ENCODE measurements around the gene CHD1L.
"Not testable (repeated sequence)": the region's sequence is repeated elsewhere in the genome, so short reads cannot be mapped to it uniquely, and the experiment has no call there.

CHD1L gene

GRCh38 chr1:147235822-147236221, 6.7 kb upstream of the CHD1L start:
- DNase-seq = no peak

- DNase-seq = no peak
These were observed 6.0 kb upstream of the CHD1L start for GRCh38 chr1:147236448-147236847.

GRCh38 chr1:147236959-147237791, 5.3 kb upstream of the CHD1L start:
- no peak for DNase-seq

- DNase-seq = no peak
These were observed 4.2 kb upstream of the CHD1L start for GRCh38 chr1:147238053-147238902.

DNA sequence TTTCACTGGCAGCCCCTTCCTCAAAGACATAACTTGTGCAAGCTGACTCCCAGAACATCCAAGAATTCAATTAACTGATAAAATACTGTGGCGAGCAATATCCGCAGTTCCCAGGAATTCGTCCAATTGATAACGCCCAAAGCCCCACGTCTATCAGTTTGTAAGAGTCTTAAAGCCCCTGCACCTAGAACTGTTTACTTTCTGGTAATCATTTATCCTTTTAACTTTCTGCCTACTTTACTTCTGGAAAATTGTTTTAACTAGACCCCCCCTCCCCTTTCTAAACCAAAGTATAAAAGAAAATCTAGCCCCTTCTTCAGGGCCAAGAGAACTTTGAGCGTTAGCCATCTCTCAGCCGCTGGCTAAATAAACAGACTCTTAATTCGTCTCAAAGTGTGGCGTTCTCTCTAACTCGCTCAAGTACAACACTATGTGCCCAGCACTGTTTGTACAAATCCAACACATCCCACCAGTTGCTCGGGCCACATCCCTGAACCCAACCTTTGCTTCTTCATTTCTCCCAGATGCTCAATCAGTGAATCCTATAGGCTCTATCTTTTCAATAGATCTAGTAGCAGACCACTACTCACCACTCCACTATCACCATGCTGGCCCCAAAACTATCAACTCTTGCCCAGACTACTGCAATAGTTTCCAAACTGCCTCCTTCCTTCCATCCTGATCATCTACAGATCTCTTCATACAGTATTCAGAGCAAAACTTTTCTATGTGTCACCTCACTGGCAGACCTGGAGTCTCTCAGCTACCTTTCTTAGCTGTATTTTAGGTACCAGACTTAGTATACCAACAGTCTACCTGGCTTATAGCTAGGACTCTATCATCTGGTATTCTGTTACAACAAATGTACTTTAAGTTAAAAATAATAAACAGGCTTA, 3.3 kb upstream of the CHD1L start:
- no peak for DNase-seq

DNA sequence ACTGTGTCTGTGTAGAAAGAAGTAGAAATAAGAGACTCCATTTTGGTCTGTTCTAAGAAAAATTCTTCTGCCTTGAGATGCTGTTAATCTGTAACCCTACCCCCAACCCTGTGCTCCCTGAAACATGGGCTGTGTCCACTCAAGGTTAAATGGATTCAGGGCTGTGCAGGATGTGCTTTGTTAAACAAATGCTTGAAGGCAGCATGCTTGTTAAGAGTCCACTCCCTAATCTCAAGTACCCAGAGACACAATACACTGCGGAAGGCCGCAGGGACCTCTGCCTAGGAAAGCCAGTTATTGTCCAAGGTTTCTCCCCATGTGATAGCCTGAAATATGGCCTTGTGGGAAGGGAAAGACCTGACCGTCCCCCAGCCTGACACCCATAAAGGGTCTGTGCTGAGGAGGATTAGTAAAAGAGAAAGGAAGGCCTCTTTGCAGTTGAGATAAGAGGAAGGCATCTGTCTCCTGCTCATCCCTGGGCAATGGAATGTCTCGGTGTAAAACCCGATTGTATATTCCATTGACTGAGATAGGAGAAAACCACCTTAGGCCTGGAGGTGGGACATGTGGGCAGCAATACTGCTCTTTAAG, 2.3 kb upstream of the CHD1L start:
- not testable (repeated sequence) for DNase-seq

GRCh38 chr1:147241934-147242448, 493 bp upstream of the CHD1L start:
- DNase-seq = no peak

- peak in 1 of 2 donors; percentile 12 for DNase-seq
These were observed 773 bp downstream of the CHD1L start for GRCh38 chr1:147243228-147243685.

GRCh38 chr1:147243841-147244240, 1.4 kb downstream of the CHD1L start:
- no peak for DNase-seq

DNA sequence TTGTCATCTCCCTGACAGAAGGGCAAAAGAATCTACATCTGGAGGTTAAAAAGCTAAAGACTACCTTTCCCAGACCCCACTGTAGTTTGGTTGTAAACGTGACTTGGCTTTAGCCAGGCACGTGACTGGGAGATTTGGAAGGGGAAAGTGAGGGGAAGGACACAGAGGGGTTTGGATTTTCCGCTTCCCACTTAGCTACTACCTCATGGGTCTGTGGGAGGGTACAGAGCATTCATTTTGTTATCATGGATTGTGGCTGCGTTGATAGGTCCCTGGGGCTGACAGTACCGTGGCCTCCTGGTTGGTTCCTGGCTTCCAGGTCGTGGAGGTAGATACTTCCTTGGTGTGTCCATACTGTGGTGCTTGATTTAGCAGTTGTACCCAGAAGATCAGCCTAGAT, 2.6 kb downstream of the CHD1L start:
- no peak for DNase-seq

- DNase-seq = no peak
These were observed 3.1 kb downstream of the CHD1L start for GRCh38 chr1:147245586-147246021.

- DNase-seq = no peak
These were observed 3.7 kb downstream of the CHD1L start for GRCh38 chr1:147246044-147246690.

GRCh38 chr1:147246910-147247655, 4.6 kb downstream of the CHD1L start:
- DNase-seq = no peak

GRCh38 chr1:147247656-147248238, 5.3 kb downstream of the CHD1L start:
- DNase-seq = no peak

DNA sequence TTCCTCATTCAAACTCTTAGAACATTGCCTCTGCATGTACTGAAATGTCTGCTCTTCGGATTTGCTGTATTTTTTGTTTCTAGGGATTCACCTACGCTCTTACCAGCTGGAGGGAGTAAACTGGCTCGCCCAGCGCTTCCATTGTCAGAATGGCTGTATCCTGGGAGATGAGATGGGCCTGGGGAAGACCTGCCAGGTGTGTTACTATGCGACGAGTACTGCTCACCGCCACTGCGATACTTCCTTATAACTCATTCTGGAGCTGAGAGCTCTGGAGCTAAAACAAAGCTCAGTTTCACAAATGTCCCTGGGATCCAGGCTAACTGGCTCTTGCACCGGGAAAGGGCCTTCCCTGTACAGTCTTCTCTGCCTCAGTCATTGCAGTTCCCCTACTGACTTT, 10.1 kb downstream of the CHD1L start:
- DNase-seq = no peak

GRCh38 chr1:147260956-147261355, 18.5 kb downstream of the CHD1L start:
- DNase-seq = no peak

DNA sequence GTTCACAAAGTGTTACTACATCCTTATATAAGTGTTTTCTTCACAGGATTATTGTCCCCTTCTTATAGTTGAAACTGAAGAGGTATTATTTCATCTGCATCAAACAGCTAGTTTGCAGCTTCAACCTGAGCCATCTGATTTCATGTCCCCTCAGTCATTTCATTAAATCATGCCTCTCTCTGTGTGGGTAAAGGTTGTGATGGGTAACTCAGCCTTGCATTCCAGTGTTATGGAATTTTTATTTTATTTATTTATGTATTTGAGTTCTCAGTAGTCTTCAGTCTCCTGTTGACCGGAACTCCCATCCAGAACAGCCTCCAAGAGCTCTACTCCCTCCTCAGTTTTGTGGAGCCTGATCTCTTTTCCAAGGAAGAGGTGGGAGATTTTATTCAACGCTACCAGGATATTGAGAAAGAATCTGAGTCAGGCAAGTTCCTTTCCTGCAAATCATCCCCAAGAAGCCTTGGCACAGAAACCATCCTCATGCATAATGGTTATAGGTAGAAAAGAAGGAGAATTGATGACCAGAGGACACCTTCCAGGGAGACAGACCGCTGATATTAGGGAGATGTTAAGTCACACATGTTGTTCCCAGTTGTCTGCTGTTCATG, 21.8 kb downstream of the CHD1L start:
- DNase-seq = no peak

- no peak for DNase-seq
These were observed 23.9 kb downstream of the CHD1L start for GRCh38 chr1:147266381-147266780.

DNA sequence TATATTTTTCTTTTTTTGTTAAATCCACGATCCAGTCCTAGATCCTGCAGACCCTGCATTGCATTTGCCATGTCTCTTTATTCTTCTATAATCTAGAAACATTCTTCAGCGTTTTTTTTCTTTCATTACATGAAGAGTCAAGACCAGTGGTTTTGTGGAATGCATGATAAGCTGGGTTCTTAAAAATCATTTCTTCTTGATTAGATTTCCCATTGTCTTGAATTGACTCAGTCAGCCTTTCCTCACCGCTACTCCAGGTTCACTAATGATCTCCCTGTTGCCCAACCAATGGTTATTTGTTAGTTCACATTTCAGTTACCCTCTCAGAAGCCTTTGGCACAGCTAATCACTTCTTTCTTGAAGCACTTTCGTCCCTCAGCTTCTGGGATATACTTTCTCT, 25.2 kb downstream of the CHD1L start:
- DNase-seq = no peak

DNA sequence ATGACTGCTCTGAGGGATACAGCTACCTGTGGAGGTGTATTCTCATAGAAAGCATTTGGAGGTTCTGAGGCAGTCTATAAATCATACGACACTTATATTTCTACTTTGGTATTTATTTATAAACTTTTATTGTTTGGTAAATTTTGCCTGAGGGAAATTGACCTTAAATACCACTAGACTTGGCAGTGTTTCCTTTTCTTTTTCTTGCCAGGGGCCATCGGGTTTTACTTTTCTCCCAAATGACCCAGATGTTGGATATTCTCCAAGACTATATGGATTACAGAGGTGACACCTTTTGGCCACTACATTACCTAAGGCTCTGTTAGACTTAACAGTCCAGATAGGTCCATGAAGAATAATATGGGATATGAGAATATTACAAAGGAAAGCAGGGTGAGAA, 28.2 kb downstream of the CHD1L start:
- no peak for DNase-seq

Data from stimulated activated CD4-positive, alpha-beta T cell treated with anti-CD3 and anti-CD28 coated beads, Interleukin-2, amount 100 ng/mL, for 48 hours (primary cell).